Prostate gland (tissue), 2 donors: Measurements from ENCODE around the gene CAMK1. TPM values are rescaled to one million over a fixed set of nuclear protein-coding genes. Genes with fewer than 3 reads are reported as not detected.

Experiments
- DNase-seq: peaks from one replicate; pipeline ENCODE4 v3.0.0-alpha.2; 2019; ENCODE audit warnings: low spot score
- H3K27ac ChIP-seq, 2 donors: fragments of 200-600 bp; sonication (generic); 2 replicates each; pipeline ENCODE4 v1.5.1; 2017 to 2019
- H3K27me3 ChIP-seq: fragments of 200-600 bp; sonication (generic); replicated peaks from 2 replicates; pipeline ENCODE4 v1.5.1; 2019; ENCODE audit not compliant: insufficient read depth
- H3K36me3 ChIP-seq, 2 donors: fragments of 200-600 bp; sonication (generic); 1 replicate in 1 of 2; 2 replicates in 1 of 2; pipeline versions ENCODE4 v1.5.1 to v1.8.1; 2017 to 2019
- H3K4me1 ChIP-seq: fragments of 200-600 bp; sonication (generic); replicated peaks from 2 replicates; pipeline ENCODE4 v1.5.1; 2019
- H3K4me3 ChIP-seq, 2 donors: fragments of 200-600 bp; sonication (generic); 2 replicates each; pipeline ENCODE4 v1.5.1; 2017 to 2019
- H3K9me3 ChIP-seq: fragments of 200-600 bp; sonication (generic); 2 replicates; pipeline ENCODE4 v1.5.1; 2017
- CTCF ChIP-seq, 4 experiments: fragments of 200-600 bp in 2 of 4; fragments of 450-650 bp in 2 of 4; sonication (generic) in 2 of 4; IDR thresholded peaks; 1 replicate in 3 of 4; 2 replicates in 1 of 4; pipeline ENCODE4 v1.5.1; 2016 to 2019; ENCODE audit warnings: antibody characterized with exemption in 4 of 4, mild to moderate bottlenecking in 2 of 4, moderate library complexity in 2 of 4
- POLR2A ChIP-seq: fragments of 450-650 bp; IDR thresholded peaks from one replicate; pipeline ENCODE4 v1.6.1; 2016; ENCODE audit warnings: antibody characterized with exemption, mild to moderate bottlenecking
- POLR2AphosphoS5 ChIP-seq: sonication (generic); formaldehyde crosslinking; IDR thresholded peaks from one replicate; pipeline ENCODE4 v1.6.1; 2017; ENCODE audit warnings: antibody characterized with exemption
- WGBS: methylation state at CpG from one replicate; pipeline ENCODE4 v1.1.5; 2018; 5-methylcytosine and 5-hydroxymethylcytosine counted together
- intact Hi-C: fragments of 100-400 bp; cut with DNase I; formaldehyde crosslinking; loops from one replicate; pipeline ENCODE4 v1.14.2; 2022
- total RNA-seq, 2 donors: library from RNA; depleted of rRNA; stranded (reverse); fragments of >200 nt; gene quantifications; one replicate each; pipeline ENCODE4 v1.1.0, GENCODE V29; 2016

CAMK1 gene
- total RNA-seq, 2 donors from 2014 or later = 74.4 to 167 TPM

GRCh38 chr3:9786209-9786739 lies 16.5 kb upstream of the CAMK1 start:
- no peak overlapping the region for H3K27ac ChIP-seq
- H3K36me3 ChIP-seq = peaks cover 11 to 17% of the 10 kb centered on the region in 2 donors
- TF ChIP-seq POLR2AphosphoS5 (no peak), POLR2A (no peak), CTCF (IDR thresholded peaks at IDR 0.05) (no peak)
- no peak overlapping the region for H3K4me3 ChIP-seq
- no peaks in the 10 kb centered on the region for H3K27me3 ChIP-seq
- H3K9me3 ChIP-seq = no peaks in the 10 kb centered on the region
- WGBS = over 99% methylated on average over 7 of the region's 7 CpGs
- intact Hi-C loops = no loop called here
- H3K4me1 ChIP-seq = no peaks in the 10 kb centered on the region
- no peak for DNase-seq

- Histone ChIP-seq H3K36me3 (peaks cover 11 to 17% of the 10 kb centered on the region in 2 donors), H3K27ac (no peak overlapping the region), H3K4me1 (no peaks in the 10 kb centered on the region), H3K9me3 (no peaks in the 10 kb centered on the region), H3K27me3 (no peaks in the 10 kb centered on the region), H3K4me3 (no peak overlapping the region)
- TF ChIP-seq POLR2AphosphoS5 = peak; percentile 35
- no peak for TF ChIP-seq CTCF (IDR thresholded peaks at IDR 0.05)
- WGBS = 63% methylated on average over 7 of the region's 7 CpGs
- DNase-seq = no peak
- intact Hi-C loops = no loop called here
These were observed 15.9 kb upstream of the CAMK1 start for GRCh38 chr3:9785602-9786001.

- Histone ChIP-seq H3K36me3 (peaks cover 11 to 17% of the 10 kb centered on the region in 2 donors), H3K27me3 (no peaks in the 10 kb centered on the region), H3K4me3 (no peak overlapping the region), H3K4me1 (no peaks in the 10 kb centered on the region), H3K27ac (no peak overlapping the region), H3K9me3 (no peaks in the 10 kb centered on the region)
- no peak for DNase-seq
- intact Hi-C loops = no loop called here
- 96% methylated on average over 4 of the region's 4 CpGs for WGBS
- TF ChIP-seq CTCF (IDR thresholded peaks at IDR 0.05) = no peak
- no peak for TF ChIP-seq POLR2A
- no peak for TF ChIP-seq POLR2AphosphoS5
These were observed 15.2 kb upstream of the CAMK1 start for GRCh38 chr3:9784965-9785364.

DNA sequence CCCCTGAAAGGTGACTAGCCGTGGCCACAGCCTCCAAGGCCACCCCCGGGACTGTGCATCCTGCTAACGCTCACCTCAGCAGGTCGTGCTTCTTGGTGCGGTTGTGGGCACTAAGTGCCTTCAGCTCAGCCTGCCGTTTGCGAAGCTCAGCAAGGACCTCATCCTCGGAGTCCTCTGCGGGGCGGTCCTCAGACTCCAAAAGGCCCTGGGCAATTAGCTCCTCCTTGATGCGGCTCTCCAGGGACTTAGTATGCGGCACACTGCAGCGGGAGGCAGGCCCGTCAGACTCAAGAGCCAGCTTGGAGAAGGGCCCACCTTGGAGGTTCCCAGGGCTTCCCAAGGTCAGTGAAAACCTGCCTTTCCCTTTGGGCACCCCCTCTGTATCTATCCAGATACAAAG lies 14.2 kb upstream of the CAMK1 start:
- no peak for TF ChIP-seq CTCF (IDR thresholded peaks at IDR 0.05)
- TF ChIP-seq POLR2A = no peak
- TF ChIP-seq POLR2AphosphoS5 = no peak
- peaks cover 5 to 10% of the 10 kb centered on the region in 2 donors for H3K36me3 ChIP-seq
- 82% methylated on average over 14 of the region's 14 CpGs for WGBS
- no peak overlapping the region for H3K27ac ChIP-seq
- no peak for DNase-seq
- H3K9me3 ChIP-seq = no peaks in the 10 kb centered on the region
- no peak overlapping the region for H3K4me3 ChIP-seq
- H3K27me3 ChIP-seq = no peaks in the 10 kb centered on the region
- intact Hi-C loops = no loop called here
- H3K4me1 ChIP-seq = no peaks in the 10 kb centered on the region

GRCh38 chr3:9782770-9783169 lies 13.0 kb upstream of the CAMK1 start:
- H3K9me3 ChIP-seq = no peaks in the 10 kb centered on the region
- 22% methylated on average over 3 of the region's 3 CpGs for WGBS
- H3K4me1 ChIP-seq = no peaks in the 10 kb centered on the region
- DNase-seq = no peak
- H3K27ac ChIP-seq = peak overlapping the region in 1 of 2 donors; percentile 51
- peaks cover 4 to 9% of the 10 kb centered on the region in 2 donors for H3K36me3 ChIP-seq
- TF ChIP-seq CTCF (IDR thresholded peaks at IDR 0.05) (no peak), POLR2A (no peak), POLR2AphosphoS5 (no peak)
- intact Hi-C loops = no loop called here
- no peaks in the 10 kb centered on the region for H3K27me3 ChIP-seq
- H3K4me3 ChIP-seq = no peak overlapping the region
